B cell (primary cell): ENCODE measurements around the gene PLEKHA5.

ENCODE experiments used
- EZH2 ChIP-seq: IDR thresholded peaks from 2 replicates; pipeline ENCODE4 v1.6.1; 2012; ENCODE audit warnings: borderline replicate concordance, low read depth, mild to moderate bottlenecking, moderate library complexity, low read length; ENCODE audit not compliant: insufficient read depth, poor library complexity, severe bottlenecking
- TF ChIP-seq, protein P1 (sequence below): fragments of 200-600 bp; IDR thresholded peaks from one replicate; pipeline ENCODE4 v1.8.0; 2022; ENCODE audit warnings: antibody characterized with exemption, mild to moderate bottlenecking

DNA sequence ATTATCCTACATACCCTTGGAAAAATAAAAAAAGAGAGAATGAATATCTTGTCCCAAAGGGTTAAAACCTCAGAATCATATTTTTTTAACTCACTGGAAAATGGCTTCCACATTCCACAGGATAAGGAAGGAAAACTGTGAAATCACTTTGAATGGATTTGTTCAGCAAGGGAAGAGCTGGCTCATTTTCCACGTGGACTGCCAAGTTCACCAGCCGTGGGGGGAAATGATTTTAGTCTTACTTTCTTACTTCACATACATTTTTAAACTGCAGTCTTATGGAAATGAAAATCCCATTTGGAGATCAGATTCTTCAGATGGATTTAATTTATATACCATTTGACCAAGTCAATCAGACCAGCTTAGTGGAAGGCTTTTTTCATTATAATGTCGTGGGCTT is 279.8 kb downstream of the PLEKHA5 start:
- TF ChIP-seq, protein P1, sequence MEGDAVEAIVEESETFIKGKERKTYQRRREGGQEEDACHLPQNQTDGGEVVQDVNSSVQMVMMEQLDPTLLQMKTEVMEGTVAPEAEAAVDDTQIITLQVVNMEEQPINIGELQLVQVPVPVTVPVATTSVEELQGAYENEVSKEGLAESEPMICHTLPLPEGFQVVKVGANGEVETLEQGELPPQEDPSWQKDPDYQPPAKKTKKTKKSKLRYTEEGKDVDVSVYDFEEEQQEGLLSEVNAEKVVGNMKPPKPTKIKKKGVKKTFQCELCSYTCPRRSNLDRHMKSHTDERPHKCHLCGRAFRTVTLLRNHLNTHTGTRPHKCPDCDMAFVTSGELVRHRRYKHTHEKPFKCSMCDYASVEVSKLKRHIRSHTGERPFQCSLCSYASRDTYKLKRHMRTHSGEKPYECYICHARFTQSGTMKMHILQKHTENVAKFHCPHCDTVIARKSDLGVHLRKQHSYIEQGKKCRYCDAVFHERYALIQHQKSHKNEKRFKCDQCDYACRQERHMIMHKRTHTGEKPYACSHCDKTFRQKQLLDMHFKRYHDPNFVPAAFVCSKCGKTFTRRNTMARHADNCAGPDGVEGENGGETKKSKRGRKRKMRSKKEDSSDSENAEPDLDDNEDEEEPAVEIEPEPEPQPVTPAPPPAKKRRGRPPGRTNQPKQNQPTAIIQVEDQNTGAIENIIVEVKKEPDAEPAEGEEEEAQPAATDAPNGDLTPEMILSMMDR, result no peak
- TF ChIP-seq EZH2, result no peak
